HG02798 (cell line): ENCODE measurements around the gene TRHDE.

Experiments
- ATAC-seq: cut with Tn5 transposase; IDR thresholded peaks from one replicate; pipeline ENCODE4 v1.9.1; 2021; ENCODE audit warnings: mild to moderate bottlenecking; ENCODE audit not compliant: unreplicated experiment, poor library complexity

TRHDE gene

DNA sequence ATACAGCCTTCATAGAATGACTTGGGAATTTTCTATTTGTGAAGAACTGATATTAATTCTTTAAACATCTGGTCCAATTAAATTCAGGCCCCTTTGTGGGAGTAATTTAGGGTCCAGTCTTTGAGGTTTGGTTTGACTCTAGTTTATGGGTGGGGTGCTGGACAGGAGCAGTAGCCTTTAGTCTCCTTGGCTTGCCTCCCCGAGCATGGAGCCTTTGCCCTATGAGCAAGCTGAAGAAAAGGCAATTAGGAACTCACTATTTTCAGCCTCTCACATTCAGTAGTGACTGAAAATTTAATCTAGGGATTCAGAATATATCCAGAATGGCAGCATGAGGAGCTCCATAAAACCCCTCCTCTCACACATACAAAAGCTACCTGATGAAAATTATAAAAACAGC, 161.1 kb downstream of the TRHDE start:
- ATAC-seq: no peak

GRCh38 chr12:72434999-72435398, 162.8 kb downstream of the TRHDE start:
- ATAC-seq: no peak

DNA sequence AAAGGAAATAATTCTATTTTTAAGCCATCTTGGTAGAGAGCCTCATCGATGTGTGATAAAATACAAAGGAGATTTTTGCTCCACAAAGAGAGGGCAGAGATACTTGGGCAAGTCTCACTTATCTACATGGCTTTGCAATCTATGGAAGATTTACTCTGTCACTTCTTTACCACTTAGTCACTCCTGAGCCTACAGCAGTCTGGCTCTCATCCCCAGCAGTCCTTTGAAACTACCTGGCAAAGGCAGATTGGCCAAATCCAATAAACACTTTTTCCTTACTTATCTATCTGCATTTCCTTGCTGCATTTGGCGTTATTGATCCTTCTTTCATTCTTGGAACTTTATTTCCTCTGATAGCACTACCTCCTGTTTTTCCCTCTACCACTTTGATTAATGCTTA, 170.0 kb downstream of the TRHDE start:
- ATAC-seq: no peak

DNA sequence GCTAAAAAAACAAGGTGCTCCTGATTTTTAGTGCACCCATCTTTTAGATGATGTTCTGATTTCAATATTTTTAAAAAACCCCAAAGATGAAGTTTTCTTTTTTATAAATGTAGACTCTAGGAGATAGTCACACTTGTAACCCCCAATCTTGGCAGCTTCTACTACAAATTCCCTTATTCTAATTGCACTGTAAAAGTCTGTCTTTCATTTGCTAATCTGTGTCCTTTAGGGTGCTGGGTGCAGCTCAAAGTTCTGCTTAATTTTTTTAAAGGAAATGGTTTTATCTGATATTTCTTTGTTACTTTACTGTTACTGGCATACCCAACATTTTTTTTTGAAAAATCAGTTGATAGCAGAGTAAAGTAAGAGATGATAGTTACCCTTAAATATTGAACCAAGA, 172.0 kb downstream of the TRHDE start:
- no peak for ATAC-seq

GRCh38 chr12:72444566-72444965, 172.4 kb downstream of the TRHDE start:
- no peak for ATAC-seq

DNA sequence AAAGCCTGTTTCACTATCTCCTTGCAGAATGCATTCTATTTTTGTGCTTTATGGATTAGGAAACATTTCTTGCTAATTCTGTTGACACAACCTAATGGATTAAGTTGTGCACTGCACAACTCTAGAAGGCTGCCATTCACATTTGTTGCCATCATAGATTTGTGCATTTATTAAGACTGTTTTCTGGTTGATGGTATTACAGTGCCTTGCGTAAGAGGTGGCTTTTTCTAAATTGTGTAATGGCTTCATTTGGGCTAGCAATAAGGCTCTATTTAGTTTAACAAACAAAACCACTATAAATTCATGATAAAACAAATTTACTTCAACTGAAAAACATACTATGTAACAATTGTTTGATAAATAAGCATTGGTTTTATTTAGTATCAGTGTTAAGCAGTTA, 175.9 kb downstream of the TRHDE start:
- no peak for ATAC-seq

DNA sequence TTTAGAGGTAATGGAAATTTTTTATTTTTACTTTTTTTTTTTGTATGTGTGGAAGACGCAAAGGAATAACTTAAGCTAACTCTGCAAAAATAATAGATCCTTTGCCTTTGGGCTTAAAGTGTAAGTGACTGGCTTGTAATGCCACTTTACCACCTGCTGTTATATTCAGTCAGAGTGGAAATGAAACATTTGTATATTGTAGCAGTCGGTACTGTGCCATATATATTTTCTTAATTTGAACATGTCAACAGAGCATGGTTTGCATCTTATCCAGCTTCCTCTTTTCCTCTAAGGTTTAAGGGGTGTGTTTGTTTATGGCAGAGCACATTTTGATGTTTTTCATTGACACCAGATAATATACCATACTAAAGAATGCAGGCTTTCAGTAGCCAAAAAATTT, 176.6 kb downstream of the TRHDE start:
- ATAC-seq: no peak

- no peak for ATAC-seq
Measured at GRCh38 chr12:72453066-72453465, 180.9 kb downstream of the TRHDE start.

DNA sequence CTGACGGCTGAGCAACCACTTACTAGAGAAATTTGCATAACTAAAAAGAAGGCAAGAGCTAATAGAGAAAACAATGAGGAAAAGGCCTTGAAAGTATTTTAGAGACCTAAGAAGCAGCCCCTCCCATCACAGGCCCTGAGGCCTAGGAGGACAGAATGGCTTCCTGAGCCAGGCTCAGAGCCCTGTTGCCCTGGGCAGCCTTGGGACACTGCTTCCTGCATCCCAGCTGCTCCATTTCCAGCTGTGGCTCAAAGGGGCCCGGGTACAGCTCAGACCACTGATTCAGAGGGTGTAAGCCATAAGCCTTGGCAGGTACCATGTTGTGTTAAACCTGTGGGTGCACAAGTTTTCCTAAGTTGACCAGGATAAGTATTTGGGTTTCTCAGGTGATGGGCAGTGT, 181.4 kb downstream of the TRHDE start:
- ATAC-seq: no peak

DNA sequence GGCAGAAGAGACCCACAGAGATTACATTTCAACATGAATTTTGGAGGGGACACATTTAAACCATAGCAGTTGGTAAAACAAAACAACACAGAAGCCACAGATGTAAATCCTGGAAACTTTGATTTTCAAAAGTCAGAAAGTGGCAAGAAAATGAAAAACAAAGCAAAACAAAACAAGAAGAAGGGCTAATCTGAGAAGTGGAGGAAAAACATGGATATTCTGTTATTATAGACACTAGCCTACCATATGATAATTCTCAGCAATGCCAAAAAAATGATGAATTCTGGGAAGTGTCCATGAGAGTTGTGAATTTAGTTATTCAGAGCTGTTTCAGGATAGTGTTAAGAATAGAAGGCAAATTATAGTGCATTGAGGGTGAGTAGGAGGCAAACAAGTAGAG, 192.3 kb downstream of the TRHDE start:
- no peak for ATAC-seq

DNA sequence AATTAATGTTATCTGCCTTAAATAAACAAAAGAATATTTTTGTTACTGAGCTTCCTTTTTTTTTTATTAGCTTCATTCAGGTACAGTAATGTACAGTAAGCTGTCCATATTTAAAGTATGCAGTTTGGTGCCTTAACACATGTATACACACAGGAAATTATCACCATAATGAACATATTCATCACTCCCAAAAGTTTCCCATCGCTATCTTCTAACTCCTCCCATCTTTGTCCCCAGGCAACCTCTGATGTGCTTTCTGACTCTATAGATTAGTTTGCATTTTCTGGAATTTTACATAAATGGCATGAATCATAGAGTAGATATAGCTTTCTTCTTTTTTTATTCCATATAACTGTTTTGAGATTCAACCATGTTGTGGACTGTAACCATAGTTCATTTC, 193.0 kb downstream of the TRHDE start:
- ATAC-seq: no peak

- ATAC-seq: no peak
Measured at GRCh38 chr12:72465940-72466630, 193.9 kb downstream of the TRHDE start.

- ATAC-seq: no peak
Measured at GRCh38 chr12:72467985-72468384, 195.8 kb downstream of the TRHDE start.

- ATAC-seq: no peak
Measured at GRCh38 chr12:72468505-72468904, 196.3 kb downstream of the TRHDE start.

GRCh38 chr12:72471806-72472205, 199.6 kb downstream of the TRHDE start:
- ATAC-seq: no peak

- ATAC-seq: no peak
Measured at GRCh38 chr12:72472350-72472749, 200.2 kb downstream of the TRHDE start.

DNA sequence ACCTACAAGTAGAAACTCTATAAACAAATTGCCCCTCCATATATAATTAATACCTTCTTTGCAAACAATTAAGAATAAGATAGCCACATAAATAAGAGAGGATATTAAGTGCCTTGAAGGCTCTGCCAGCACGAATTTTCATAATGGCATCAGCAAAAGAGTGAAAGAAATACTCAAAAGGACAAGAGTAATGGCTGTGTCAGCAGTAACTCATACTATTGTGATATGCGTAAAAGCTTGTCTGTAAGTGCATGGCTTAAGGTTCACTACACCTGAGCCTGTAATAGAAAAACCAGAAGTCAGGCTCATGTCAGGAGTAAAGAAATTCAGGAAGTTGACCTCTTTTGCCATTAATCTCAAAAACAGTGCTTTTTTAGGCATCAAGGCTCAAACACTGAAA, 204.1 kb downstream of the TRHDE start:
- ATAC-seq: no peak

DNA sequence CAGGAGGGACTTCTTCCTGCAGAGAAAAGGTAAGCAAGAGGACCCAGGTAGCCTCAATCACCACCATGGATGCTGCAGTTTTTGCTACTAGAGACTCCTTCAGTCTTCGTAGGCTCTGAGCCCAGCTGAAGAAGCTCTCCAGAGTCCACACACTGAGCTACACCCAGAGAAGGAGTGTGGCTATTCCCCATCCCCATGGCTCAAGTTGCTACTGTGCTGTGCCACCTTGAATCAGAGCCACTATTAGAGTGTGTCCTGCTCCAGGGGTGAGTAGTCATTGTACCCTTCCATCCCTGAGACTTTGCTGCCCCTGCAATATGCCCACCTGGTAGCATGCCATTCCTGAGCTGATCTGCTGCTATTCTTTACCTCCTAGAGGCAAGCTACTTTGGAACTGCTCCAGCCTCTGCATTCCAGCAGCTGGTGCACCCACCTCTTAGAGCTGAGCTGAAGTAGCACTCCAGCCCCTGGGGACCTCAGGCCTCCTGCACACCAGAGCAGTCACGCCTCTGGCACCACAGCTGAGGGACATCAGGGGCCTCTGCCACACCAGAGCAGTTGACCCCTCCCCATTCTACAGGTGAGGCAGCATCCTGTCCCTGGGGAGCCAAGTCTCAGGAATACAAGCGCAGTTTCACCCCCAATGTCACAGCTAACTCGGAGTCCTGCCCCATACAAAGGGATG, 213.0 kb downstream of the TRHDE start:
- no peak for ATAC-seq

DNA sequence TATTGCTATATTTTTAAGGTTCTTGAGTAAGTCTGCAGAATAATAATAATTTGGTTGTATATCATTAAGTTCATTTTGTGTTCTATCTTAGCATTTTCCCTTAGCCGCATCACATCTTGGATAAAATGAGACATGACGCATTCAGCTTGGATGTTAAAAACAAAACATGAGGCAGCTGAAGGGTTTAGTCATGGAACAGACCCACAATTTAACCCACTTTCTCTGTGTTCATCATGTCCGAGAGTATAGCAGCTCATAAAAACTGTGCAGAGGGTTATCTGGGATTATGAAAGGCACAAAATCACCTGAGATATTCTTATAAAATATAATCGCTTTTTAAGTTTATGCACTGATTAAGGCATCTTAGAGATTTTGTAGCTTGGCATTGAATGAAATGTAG, 219.3 kb downstream of the TRHDE start:
- no peak for ATAC-seq

GRCh38 chr12:72493407-72493806, 221.2 kb downstream of the TRHDE start:
- ATAC-seq: no peak

GRCh38 chr12:72498354-72498753, 226.2 kb downstream of the TRHDE start:
- ATAC-seq: no peak

GRCh38 chr12:72499244-72499643, 227.1 kb downstream of the TRHDE start:
- no peak for ATAC-seq
